ENCODE results near the gene ARG2. TPM values are rescaled to one million over a fixed set of nuclear protein-coding genes. Genes with fewer than 3 reads are reported as not detected.

The ARG2 gene
- total and polyA plus RNA-seq, 7 donors, result 1.3 to 133 (median 13.4) TPM

- Histone ChIP-seq H3K27me3 (ENCODE audit: insufficient read depth in 3 of 3, low read length in 2 of 3) (no peaks in the 10 kb centered on the region), H3K4me3 (no peak overlapping the region), H3K9me3 (no peaks in the 10 kb centered on the region), H3K36me3 (ENCODE audit: insufficient read depth in 1 of 2, low read depth in 1 of 2) (no peaks in the 10 kb centered on the region), H3K4me1 (peaks cover 5% of the 10 kb centered on the region), H3K27ac (no peak overlapping the region)
- no peak for TF ChIP-seq CTCF (IDR thresholded peaks at IDR 0.05)
- intact Hi-C loops (cut with DNase I), result no loop called here
- ATAC-seq, result no peak
- DNase-seq, result no peak
- WGBS, 3 donors, result 56 to 64% (median 60%) methylated on average over 7 of the region's 7 CpGs
These were observed 17.6 kb upstream of the ARG2 start for GRCh38 chr14:67602076-67602475.

GRCh38 chr14:67602995-67603545 is 16.6 kb upstream of the ARG2 start:
- Histone ChIP-seq H3K36me3 (ENCODE audit: insufficient read depth in 1 of 2, low read depth in 1 of 2) (no peaks in the 10 kb centered on the region), H3K27me3 (ENCODE audit: insufficient read depth in 3 of 3, low read length in 2 of 3) (no peaks in the 10 kb centered on the region), H3K4me3 (no peak overlapping the region), H3K9me3 (no peaks in the 10 kb centered on the region), H3K4me1 (peaks cover 5% of the 10 kb centered on the region), H3K27ac (no peak overlapping the region)
- intact Hi-C loops (cut with DNase I), result no loop called here
- WGBS, 3 donors, result 71 to 72% (median 71%) methylated on average over 5 of the region's 5 CpGs
- ATAC-seq (no peak), DNase-seq (no peak)
- no peak for TF ChIP-seq CTCF (IDR thresholded peaks at IDR 0.05)

- Histone ChIP-seq H3K27ac (no peak overlapping the region), H3K36me3 (ENCODE audit: insufficient read depth in 1 of 2, low read depth in 1 of 2) (no peaks in the 10 kb centered on the region)
- WGBS, 3 donors, result 78 to 88% (median 80%) methylated on average over 5 of the region's 5 CpGs
These were observed 12.1 kb upstream of the ARG2 start for GRCh38 chr14:67607646-67608045.

GRCh38 chr14:67609642-67610310 is 9.9 kb upstream of the ARG2 start:
- Histone ChIP-seq H3K9me3 (no peaks in the 10 kb centered on the region), H3K27me3 (ENCODE audit: insufficient read depth in 3 of 3, low read length in 2 of 3) (peaks cover 0 to 3% (median 0%) of the 10 kb centered on the region in 3 donors), H3K4me1 (no peaks in the 10 kb centered on the region), H3K27ac (no peak overlapping the region), H3K36me3 (ENCODE audit: insufficient read depth in 1 of 2, low read depth in 1 of 2) (no peaks in the 10 kb centered on the region), H3K4me3 (no peak overlapping the region)
- DNase-seq, result no peak
- intact Hi-C loops (cut with DNase I), result no loop called here
- ATAC-seq, result no peak
- 63 to 78% (median 73%) methylated on average over 9 to 10 of the region's 10 CpGs for WGBS, 3 donors
- no peak for TF ChIP-seq CTCF (IDR thresholded peaks at IDR 0.05)

More at GRCh38 chr14:67607646-67608045, 12.1 kb upstream of the ARG2 start:
- DNase-seq (no peak), ATAC-seq (no peak)
- H3K9me3 ChIP-seq, result no peaks in the 10 kb centered on the region
- intact Hi-C loops (cut with DNase I), result no loop called here
- peaks cover 0 to 3% (median 0%) of the 10 kb centered on the region in 3 donors for H3K27me3 ChIP-seq (ENCODE audit: insufficient read depth in 3 of 3, low read length in 2 of 3)
- no peak for TF ChIP-seq CTCF (IDR thresholded peaks at IDR 0.05)
- H3K4me3 ChIP-seq, result no peak overlapping the region
- no peaks in the 10 kb centered on the region for H3K4me1 ChIP-seq
